ENCODE measurements around the gene MAP7.

GRCh38 chr6:136446579-136447187 lies 103.5 kb downstream of the MAP7 start:
- TF ChIP-seq POLR2A (IDR thresholded peaks at IDR 0.05) (no peak), CTCF (IDR thresholded peaks at IDR 0.05) (no peak)

Data from esophagus squamous epithelium (tissue), 4 donors.